HTR-8/SVneo (cell line): ENCODE measurements around the gene RBM41.

ENCODE experiments used
- DNase-seq: peaks from one replicate; pipeline ENCODE4 v3.0.0; 2011; ENCODE audit warnings: low spot score, mixed read lengths; ENCODE audit not compliant: insufficient read length
- FAIRE-seq: peaks from 2 replicates; lab custom pipeline; 2011; peaks lifted over from hg19 to GRCh38; lab: Jason Lieb, UNC

RBM41 gene

GRCh38 chrX:107047622-107048021, 71.0 kb downstream of the RBM41 start:
- FAIRE-seq (no peak), DNase-seq (no peak)

GRCh38 chrX:107029752-107030151, 88.9 kb downstream of the RBM41 start:
- DNase-seq (no peak), FAIRE-seq (no peak)

- no peak for FAIRE-seq
Measured at GRCh38 chrX:107025545-107025944, 93.1 kb downstream of the RBM41 start.

GRCh38 chrX:107014936-107015335, 103.7 kb downstream of the RBM41 start:
- DNase-seq (no peak), FAIRE-seq (no peak)

More at GRCh38 chrX:107025545-107025944, 93.1 kb downstream of the RBM41 start:
- peak; percentile 1 for DNase-seq
